AG08395 (cell line): ENCODE measurements around the gene AFP.

Experiments used
- DNase-seq: peaks from one replicate; pipeline ENCODE4 v3.0.0; 2012; ENCODE audit warnings: mixed read lengths, low spot score

The AFP gene

DNA sequence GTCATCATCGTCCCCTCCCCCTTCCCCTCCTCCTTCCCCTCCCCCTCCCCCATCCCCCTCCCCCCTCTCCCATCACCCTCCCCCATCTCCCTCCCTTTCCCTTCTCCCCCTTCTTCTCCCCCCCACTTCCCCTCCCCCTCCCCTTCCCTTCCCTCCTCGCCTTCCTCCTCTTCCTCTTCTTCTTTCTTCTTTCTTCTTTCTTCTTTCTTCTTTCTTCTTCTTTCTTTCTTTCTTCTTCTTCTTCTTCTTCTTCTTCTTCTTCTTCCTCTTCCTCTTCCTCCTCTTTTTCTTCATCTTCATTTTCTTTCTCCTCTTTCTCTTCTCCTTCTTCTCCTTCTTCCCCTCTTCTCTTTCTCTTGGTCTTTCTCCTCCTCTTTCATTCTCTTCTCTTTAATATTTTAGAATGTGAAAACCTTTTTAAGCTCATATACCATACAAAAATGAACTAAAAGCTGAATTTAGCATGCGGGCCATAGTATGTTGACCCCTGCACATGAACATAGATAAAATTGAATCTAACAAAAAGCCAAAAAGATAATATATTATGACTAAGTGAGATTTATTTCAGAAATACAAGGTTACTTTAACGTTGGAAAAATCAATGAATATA is 25.0 kb downstream of the AFP start:
- no peak for DNase-seq

GRCh38 chr4:73468170-73468569 is 32.1 kb downstream of the AFP start:
- DNase-seq: no peak

DNA sequence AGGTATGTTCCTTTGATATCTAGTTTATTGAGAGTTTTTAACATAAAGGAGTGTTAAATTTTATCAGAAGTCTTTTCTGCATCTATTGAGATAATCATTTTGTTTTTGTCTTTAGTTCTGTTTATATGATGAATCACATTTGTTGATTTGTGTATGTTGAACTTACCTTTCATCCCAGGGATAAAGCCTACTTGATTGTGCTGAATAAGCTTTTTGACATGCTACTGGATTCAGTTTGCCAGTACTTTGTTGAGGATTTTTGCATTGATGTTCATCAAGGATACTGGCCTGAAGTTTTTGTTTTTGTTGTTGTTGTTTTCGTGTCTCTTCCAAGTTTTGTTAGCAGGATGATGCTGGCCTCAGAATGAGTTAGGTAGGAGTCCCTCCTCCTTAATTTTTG is 34.7 kb downstream of the AFP start:
- no peak for DNase-seq

GRCh38 chr4:73477176-73477575 is 41.2 kb downstream of the AFP start:
- DNase-seq: no peak

- no peak for DNase-seq
Observed at GRCh38 chr4:73479323-73479722, 43.3 kb downstream of the AFP start.

GRCh38 chr4:73481358-73481757 is 45.3 kb downstream of the AFP start, which contains the start of gene AFM:
Gene AFM (plus strand): TSS chr4:73481745. CDS start chr4:73481776, 31 bp downstream.
- DNase-seq: no peak

GRCh38 chr4:73485085-73485484 is 49.1 kb downstream of the AFP start:
- no peak for DNase-seq

DNA sequence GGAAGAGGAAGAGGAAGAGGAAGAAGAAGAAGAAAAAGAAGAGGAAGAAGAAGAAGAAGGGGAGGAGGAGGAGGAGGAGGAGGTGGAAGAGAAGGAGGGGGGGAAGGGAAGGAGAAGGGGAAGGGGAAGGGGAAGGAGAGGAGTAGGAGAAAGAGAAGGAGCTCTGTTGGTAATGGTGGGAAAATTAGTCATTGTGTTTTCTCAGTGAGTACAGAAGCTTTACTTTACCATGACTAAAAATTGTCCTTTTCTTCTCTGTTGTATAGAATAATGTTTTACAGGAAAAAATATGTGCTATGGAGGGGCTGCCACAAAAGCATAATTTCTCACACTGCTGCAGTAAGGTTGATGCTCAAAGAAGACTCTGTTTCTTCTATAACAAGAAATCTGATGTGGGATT is 49.6 kb downstream of the AFP start:
- no peak for DNase-seq

DNA sequence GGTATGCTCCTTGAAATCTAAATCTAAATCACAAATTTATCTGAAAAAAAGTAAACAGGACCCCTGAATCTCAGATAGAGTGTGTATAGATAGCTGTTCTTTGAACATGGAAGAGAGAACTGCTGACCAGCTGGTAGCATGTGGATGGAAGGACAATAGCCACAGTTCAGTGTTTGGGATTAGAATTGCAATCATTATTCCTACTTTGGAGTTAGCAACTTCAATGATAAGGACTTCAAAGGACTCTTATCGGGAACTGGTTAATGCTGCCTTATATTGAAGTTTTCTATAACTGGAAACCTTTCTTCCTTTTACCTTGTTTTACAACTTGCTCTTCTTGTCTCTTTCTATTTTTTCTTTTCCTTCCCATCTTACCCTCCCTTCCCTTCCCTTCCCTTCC is 50.5 kb downstream of the AFP start:
- DNase-seq: no peak

DNA sequence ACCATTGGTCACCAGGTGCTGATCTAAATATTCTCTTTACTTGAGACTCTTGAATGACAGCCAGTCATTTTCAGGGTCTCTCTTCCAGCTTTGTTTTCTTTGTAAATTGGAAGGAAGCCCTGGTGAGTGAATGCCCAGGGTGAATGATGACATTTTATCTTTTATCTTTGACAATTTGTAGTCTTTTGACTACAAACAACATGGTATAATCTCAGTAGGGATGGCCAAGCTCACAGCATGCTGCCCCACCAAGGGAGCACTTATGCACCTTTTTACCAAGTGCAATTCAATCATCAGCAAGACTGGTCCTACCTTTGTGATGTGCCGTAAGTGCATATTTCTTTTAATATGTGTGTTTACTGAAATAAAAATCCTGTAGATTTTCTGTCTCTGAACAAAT is 51.2 kb downstream of the AFP start:
- DNase-seq: no peak

- DNase-seq: peak; percentile 2
Observed at GRCh38 chr4:73499996-73500765, 64.2 kb downstream of the AFP start.

DNA sequence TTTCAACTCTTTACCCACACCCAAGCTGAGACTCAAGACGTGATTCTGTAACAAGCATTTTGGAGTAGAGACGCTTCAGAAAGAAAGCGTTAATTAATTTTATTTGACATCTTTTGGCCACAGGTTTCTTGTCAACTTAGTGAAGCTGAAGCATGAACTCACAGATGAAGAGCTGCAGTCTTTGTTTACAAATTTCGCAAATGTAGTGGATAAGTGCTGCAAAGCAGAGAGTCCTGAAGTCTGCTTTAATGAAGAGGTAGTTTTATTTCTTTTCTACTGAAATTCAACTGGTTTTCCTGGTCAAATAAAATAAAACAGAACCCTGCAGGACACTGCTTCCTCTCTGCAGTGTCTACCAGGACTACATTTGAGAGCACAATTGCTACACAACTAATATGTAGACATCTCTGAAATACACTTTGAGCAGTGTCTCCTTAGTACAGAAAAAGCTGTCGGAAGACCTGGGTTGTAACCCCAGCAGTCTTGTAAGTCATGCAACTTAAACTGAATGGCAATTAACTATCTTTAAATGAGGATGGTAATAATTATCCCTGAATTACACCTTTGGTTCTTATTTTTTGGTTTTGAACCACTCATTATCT is 65.7 kb downstream of the AFP start:
- no peak for DNase-seq

DNA sequence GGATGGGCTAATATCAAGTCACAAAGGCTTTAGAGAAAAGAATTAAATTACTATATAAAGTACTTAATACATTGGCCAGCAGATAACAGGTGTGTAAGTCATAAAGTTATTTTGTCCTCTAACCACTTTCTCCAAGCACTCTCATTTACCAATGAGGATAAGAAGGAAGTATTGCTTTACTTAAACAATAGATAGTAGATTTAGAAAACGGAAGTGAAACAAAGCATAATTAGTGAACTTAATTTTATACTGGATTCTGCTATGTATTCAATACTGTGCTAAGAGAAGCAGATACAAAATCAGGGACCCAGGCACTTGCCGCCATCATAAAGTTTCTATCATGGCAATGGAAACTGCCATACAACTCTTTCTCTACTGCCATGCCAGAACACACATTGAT is 69.5 kb downstream of the AFP start:
- DNase-seq: no peak
